Activated naive CD8-positive, alpha-beta T cell treated with anti-CD3 and anti-CD28 coated beads, Interleukin-2, amount 50 U/mL, for 24 hours (primary cell): ENCODE measurements around the gene SENP7.
A peak's percentile ranks its signal among the peaks of the same experiment; 100 is the strongest.
"Not testable (repeated sequence)": the region's sequence is repeated elsewhere in the genome, so short reads cannot be mapped to it uniquely, and the experiment has no call there.

Experiments
- ATAC-seq: fragments of 150-1000 bp; cut with Tn5 transposase; one replicate; pipeline ENCODE4 v1.10.0; 2021
- DNase-seq: peaks from one replicate; pipeline ENCODE4 v3.0.0; 2021
- H3K27ac Mint-ChIP-seq: one replicate; pipeline ENCODE4 v1.8.0; 2021; ENCODE audit warnings: mild to moderate bottlenecking, mixed read lengths
- H3K27me3 Mint-ChIP-seq: one replicate; pipeline ENCODE4 v1.8.0; 2021; ENCODE audit warnings: mixed read lengths
- H3K36me3 Mint-ChIP-seq: one replicate; pipeline ENCODE4 v1.8.0; 2021; ENCODE audit warnings: low read depth, mixed read lengths
- H3K4me1 Mint-ChIP-seq: one replicate; pipeline ENCODE4 v1.8.0; 2021; ENCODE audit warnings: mixed read lengths
- H3K4me3 Mint-ChIP-seq: one replicate; pipeline ENCODE4 v1.8.0; 2021; ENCODE audit warnings: mild to moderate bottlenecking, moderate library complexity, mixed read lengths
- H3K9me3 Mint-ChIP-seq: one replicate; pipeline ENCODE4 v1.8.0; 2021; ENCODE audit warnings: mixed read lengths

SENP7 gene

DNA sequence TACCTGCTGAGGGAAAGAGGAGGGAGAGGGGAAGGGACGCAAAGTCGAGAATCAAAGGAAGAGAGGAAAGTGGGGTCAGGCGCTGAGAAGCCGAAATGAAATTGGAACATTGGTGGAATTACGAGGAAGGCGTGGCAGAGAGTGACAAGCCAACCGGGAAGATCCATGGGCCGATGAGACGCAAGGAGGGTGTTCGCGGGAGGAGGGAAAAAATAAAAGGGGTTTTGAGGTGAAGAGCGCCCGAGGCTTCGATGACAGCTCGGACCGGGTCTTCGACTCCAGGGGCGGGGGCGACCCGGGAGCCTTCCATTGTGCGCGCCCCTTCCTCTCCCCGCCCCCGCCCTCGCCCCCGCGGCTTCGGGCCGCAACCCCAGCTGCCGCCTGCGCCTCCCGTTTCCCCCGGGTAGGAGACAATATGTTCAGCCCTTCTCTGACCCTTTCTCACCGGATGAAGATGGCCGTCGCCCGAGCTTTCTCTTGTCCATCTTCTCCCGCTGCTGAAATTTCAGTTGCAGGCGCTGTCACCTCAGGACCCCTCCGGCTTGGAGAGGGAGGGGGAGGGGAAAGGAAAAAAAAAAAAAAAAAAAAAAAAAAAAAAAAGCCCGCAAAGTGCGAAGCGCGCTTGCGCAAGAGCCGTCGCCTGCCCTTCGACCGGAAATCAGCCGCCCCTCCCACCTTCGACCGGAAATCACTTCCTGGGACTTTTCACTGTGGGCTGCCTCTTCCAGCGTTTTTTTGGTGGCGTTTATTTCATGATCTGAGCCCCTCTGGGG, at the start of gene SENP7:
Gene SENP7, minus strand, starts transcription at position 567 of the 773 bp plus-strand sequence. Its CDS starts 82 bp downstream, at position 485.
- peak; percentile 82 for DNase-seq
- no peaks in the 10 kb centered on the region for H3K9me3 Mint-ChIP-seq
- H3K4me1 Mint-ChIP-seq: peaks cover 52% of the 10 kb centered on the region
- peak within 1 kb of the TSS; percentile 98 for H3K27ac Mint-ChIP-seq
- peak within 1 kb of the TSS; percentile 99 for H3K4me3 Mint-ChIP-seq
- H3K36me3 Mint-ChIP-seq: peaks cover 8% of the 10 kb centered on the region
- peak; percentile 65 for ATAC-seq
- H3K27me3 Mint-ChIP-seq: peaks cover 5% of the 10 kb centered on the region

GRCh38 chr3:101561630-101562328, 48.8 kb upstream of the SENP7 start, which contains the start of gene TRMT10C:
TSS of gene TRMT10C (plus strand) at chr3:101561868. CDS start at chr3:101564782, 2,914 bp downstream.
- DNase-seq (peak; percentile 93), ATAC-seq (peak; percentile 100)
- Mint-ChIP-seq H3K4me1 (peaks cover 50% of the 10 kb centered on the region), H3K4me3 (peak within 1 kb of the TSS; percentile 96), H3K27me3 (peaks cover under 1% of the 10 kb centered on the region), H3K27ac (peak within 1 kb of the TSS; percentile 96), H3K9me3 (no peaks in the 10 kb centered on the region), H3K36me3 (peaks cover 41% of the 10 kb centered on the region)

- peaks cover 5% of the 10 kb centered on the region for H3K4me1 Mint-ChIP-seq
- H3K27me3 Mint-ChIP-seq: peaks cover 7% of the 10 kb centered on the region
- H3K4me3 Mint-ChIP-seq: no peak overlapping the region
- DNase-seq (no peak), ATAC-seq (no peak)
- H3K9me3 Mint-ChIP-seq: no peaks in the 10 kb centered on the region
- H3K36me3 Mint-ChIP-seq: no peaks in the 10 kb centered on the region
- no peak overlapping the region for H3K27ac Mint-ChIP-seq
Observed at GRCh38 chr3:101556064-101556463, 43.1 kb upstream of the SENP7 start.

GRCh38 chr3:101553381-101553780, 40.4 kb upstream of the SENP7 start:
- H3K27ac Mint-ChIP-seq, H3K27me3 Mint-ChIP-seq, H3K4me3 Mint-ChIP-seq, H3K4me1 Mint-ChIP-seq, H3K36me3 Mint-ChIP-seq, ATAC-seq, H3K9me3 Mint-ChIP-seq, DNase-seq: not testable (repeated sequence)

- H3K9me3 Mint-ChIP-seq, ATAC-seq, H3K36me3 Mint-ChIP-seq, H3K4me3 Mint-ChIP-seq, H3K27me3 Mint-ChIP-seq, H3K27ac Mint-ChIP-seq, H3K4me1 Mint-ChIP-seq, DNase-seq: not testable (repeated sequence)
Observed at GRCh38 chr3:101551359-101552081, 38.5 kb upstream of the SENP7 start.

GRCh38 chr3:101549473-101549872, 36.5 kb upstream of the SENP7 start:
- Mint-ChIP-seq H3K27ac (no peak overlapping the region), H3K27me3 (peaks cover under 1% of the 10 kb centered on the region), H3K36me3 (no peaks in the 10 kb centered on the region), H3K9me3 (no peaks in the 10 kb centered on the region), H3K4me1 (peaks cover under 1% of the 10 kb centered on the region), H3K4me3 (no peak overlapping the region)
- DNase-seq: no peak
- ATAC-seq: no peak

DNA sequence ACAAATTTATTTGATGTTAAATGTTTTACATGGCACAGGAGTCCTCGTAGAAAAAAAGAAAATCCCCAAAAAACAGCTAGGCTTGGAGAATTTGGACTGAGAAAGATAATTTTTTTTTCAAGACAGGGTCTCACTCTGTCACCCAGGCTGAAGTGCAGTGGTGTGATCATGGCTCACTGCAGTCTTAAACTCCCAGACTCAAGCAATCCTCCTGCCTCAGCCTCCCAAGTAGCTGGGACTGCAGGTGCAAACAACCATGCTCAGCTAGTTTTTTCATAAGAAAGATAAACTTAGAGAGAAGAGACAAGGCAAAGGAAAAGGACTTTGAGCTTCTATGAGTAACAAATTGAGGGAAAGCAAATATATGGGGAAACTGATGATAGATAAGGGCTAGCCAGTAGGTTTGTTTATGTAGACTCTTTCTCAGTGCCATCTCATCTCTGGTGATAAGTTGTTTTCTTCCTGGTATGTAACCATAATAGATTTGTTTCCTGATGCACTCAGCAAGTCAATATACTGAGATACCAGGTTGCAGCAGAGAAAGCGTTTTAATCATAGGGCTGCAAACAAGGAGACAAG, 35.6 kb upstream of the SENP7 start:
- H3K9me3 Mint-ChIP-seq: no peaks in the 10 kb centered on the region
- H3K4me1 Mint-ChIP-seq: peaks cover 8% of the 10 kb centered on the region
- ATAC-seq (no peak), DNase-seq (no peak)
- H3K27me3 Mint-ChIP-seq: no peaks in the 10 kb centered on the region
- H3K27ac Mint-ChIP-seq: no peak overlapping the region
- H3K36me3 Mint-ChIP-seq: no peaks in the 10 kb centered on the region
- H3K4me3 Mint-ChIP-seq: no peak overlapping the region

GRCh38 chr3:101544161-101544850, 31.3 kb upstream of the SENP7 start:
- ATAC-seq: peak; percentile 65
- H3K4me3 Mint-ChIP-seq: no peak overlapping the region

DNA sequence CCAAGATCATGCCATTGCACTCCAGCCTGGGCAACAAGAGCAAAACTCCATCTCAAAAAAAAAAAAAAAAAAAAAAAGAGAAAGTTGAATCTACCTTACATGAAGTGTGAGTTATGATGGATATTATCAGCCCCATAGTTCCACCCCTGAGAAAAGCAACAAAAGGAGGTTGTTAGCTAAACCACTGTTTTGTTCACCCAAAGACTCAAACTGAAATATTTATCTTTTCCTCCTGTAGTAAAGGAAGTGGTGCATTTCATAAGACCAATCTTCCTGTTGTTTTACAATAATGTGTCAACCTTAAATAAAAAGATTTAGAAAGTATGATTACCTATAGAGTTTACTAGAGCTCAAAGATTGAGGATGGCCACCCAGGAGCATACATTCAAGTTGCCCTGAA, 29.9 kb upstream of the SENP7 start:
- no peak overlapping the region for H3K27ac Mint-ChIP-seq
- ATAC-seq (no peak), DNase-seq (no peak)

More at GRCh38 chr3:101544161-101544850, 31.3 kb upstream of the SENP7 start:
- Mint-ChIP-seq H3K36me3 (peaks cover 5% of the 10 kb centered on the region), H3K4me1 (peaks cover 24% of the 10 kb centered on the region), H3K27ac (no peak overlapping the region), H3K27me3 (no peaks in the 10 kb centered on the region), H3K9me3 (peaks cover 4% of the 10 kb centered on the region)
- no peak for DNase-seq

GRCh38 chr3:101536955-101537354, 23.9 kb upstream of the SENP7 start:
- not testable (repeated sequence) for H3K27ac Mint-ChIP-seq, H3K4me1 Mint-ChIP-seq, H3K9me3 Mint-ChIP-seq, DNase-seq, H3K36me3 Mint-ChIP-seq, ATAC-seq, H3K4me3 Mint-ChIP-seq, H3K27me3 Mint-ChIP-seq

More for the DNA sequence above, 29.9 kb upstream of the SENP7 start:
- peaks cover 24% of the 10 kb centered on the region for H3K4me1 Mint-ChIP-seq
- no peaks in the 10 kb centered on the region for H3K27me3 Mint-ChIP-seq
- H3K36me3 Mint-ChIP-seq: peaks cover 5% of the 10 kb centered on the region
- no peak overlapping the region for H3K4me3 Mint-ChIP-seq
- H3K9me3 Mint-ChIP-seq: peaks cover 8% of the 10 kb centered on the region

- H3K36me3 Mint-ChIP-seq: peaks cover 2% of the 10 kb centered on the region
- no peaks in the 10 kb centered on the region for H3K27me3 Mint-ChIP-seq
- ATAC-seq (no peak), DNase-seq (no peak)
- H3K27ac Mint-ChIP-seq: no peak overlapping the region
- peaks cover 16% of the 10 kb centered on the region for H3K4me1 Mint-ChIP-seq
- H3K4me3 Mint-ChIP-seq: no peak overlapping the region
- peaks cover 8% of the 10 kb centered on the region for H3K9me3 Mint-ChIP-seq
Observed at GRCh38 chr3:101536266-101536665, 23.3 kb upstream of the SENP7 start.

GRCh38 chr3:101535221-101535620, 22.2 kb upstream of the SENP7 start:
- no peak for ATAC-seq
- no peak for DNase-seq
- peaks cover 8% of the 10 kb centered on the region for H3K9me3 Mint-ChIP-seq
- peaks cover 27% of the 10 kb centered on the region for H3K4me1 Mint-ChIP-seq
- peaks cover 2% of the 10 kb centered on the region for H3K36me3 Mint-ChIP-seq
- no peak overlapping the region for H3K4me3 Mint-ChIP-seq
- H3K27ac Mint-ChIP-seq: no peak overlapping the region
- H3K27me3 Mint-ChIP-seq: no peaks in the 10 kb centered on the region

- H3K27me3 Mint-ChIP-seq: no peaks in the 10 kb centered on the region
- no peaks in the 10 kb centered on the region for H3K36me3 Mint-ChIP-seq
- DNase-seq (no peak), ATAC-seq (no peak)
- peaks cover 4% of the 10 kb centered on the region for H3K9me3 Mint-ChIP-seq
- no peak overlapping the region for H3K4me3 Mint-ChIP-seq
- no peak overlapping the region for H3K27ac Mint-ChIP-seq
- peaks cover 30% of the 10 kb centered on the region for H3K4me1 Mint-ChIP-seq
Observed at GRCh38 chr3:101533603-101533968, 20.6 kb upstream of the SENP7 start.
